ENCODE measurements around the gene LRP1B.

Gene LRP1B

GRCh38 chr2:141440072-141440635 is 690.7 kb downstream of the LRP1B start:
- H3K4me3 ChIP-seq (ENCODE audit: low read depth, low read length) = no peak overlapping the region
- no peak for DNase-seq (ENCODE audit: low read depth)

GRCh38 chr2:141439524-141439923 is 691.3 kb downstream of the LRP1B start:
- H3K4me3 ChIP-seq (ENCODE audit: low read depth, low read length) = no peak overlapping the region
- no peak for DNase-seq (ENCODE audit: low read depth)

- H3K4me3 ChIP-seq (ENCODE audit: low read depth, low read length) = no peak overlapping the region
- DNase-seq (ENCODE audit: low read depth) = no peak
These were observed 692.3 kb downstream of the LRP1B start for GRCh38 chr2:141438536-141438935.

- no peak overlapping the region for H3K4me3 ChIP-seq (ENCODE audit: low read depth, low read length)
- DNase-seq (ENCODE audit: low read depth) = no peak
These were observed 693.3 kb downstream of the LRP1B start for GRCh38 chr2:141437521-141437920.

GRCh38 chr2:141423124-141423523 is 707.7 kb downstream of the LRP1B start:
- no peak for DNase-seq (ENCODE audit: low read depth)
- H3K4me3 ChIP-seq (ENCODE audit: low read depth, low read length) = no peak overlapping the region

GRCh38 chr2:141417246-141417797 is 713.5 kb downstream of the LRP1B start:
- H3K4me3 ChIP-seq (ENCODE audit: low read depth, low read length) = no peak overlapping the region
- no peak for DNase-seq (ENCODE audit: low read depth)

- no peak for DNase-seq (ENCODE audit: low read depth)
- no peak overlapping the region for H3K4me3 ChIP-seq (ENCODE audit: low read depth, low read length)
These were observed 719.4 kb downstream of the LRP1B start for GRCh38 chr2:141411419-141411818.

GRCh38 chr2:141399270-141399669 is 731.5 kb downstream of the LRP1B start:
- no peak for DNase-seq (ENCODE audit: low read depth)
- H3K4me3 ChIP-seq (ENCODE audit: low read depth, low read length) = no peak overlapping the region

GRCh38 chr2:141393214-141393545 is 737.6 kb downstream of the LRP1B start:
- H3K4me3 ChIP-seq (ENCODE audit: low read depth, low read length) = no peak overlapping the region
- DNase-seq (ENCODE audit: low read depth) = no peak

GRCh38 chr2:141392517-141393213 is 738.2 kb downstream of the LRP1B start:
- no peak for DNase-seq (ENCODE audit: low read depth)
- no peak overlapping the region for H3K4me3 ChIP-seq (ENCODE audit: low read depth, low read length)

GRCh38 chr2:141386168-141386567 is 744.6 kb downstream of the LRP1B start:
- no peak for DNase-seq (ENCODE audit: low read depth)
- H3K4me3 ChIP-seq (ENCODE audit: low read depth, low read length) = no peak overlapping the region

GRCh38 chr2:141384676-141385075 is 746.1 kb downstream of the LRP1B start:
- no peak overlapping the region for H3K4me3 ChIP-seq (ENCODE audit: low read depth, low read length)
- no peak for DNase-seq (ENCODE audit: low read depth)

GRCh38 chr2:141381946-141382345 is 748.9 kb downstream of the LRP1B start:
- DNase-seq (ENCODE audit: low read depth) = no peak
- H3K4me3 ChIP-seq (ENCODE audit: low read depth, low read length) = no peak overlapping the region

- no peak overlapping the region for H3K4me3 ChIP-seq (ENCODE audit: low read depth, low read length)
- no peak for DNase-seq (ENCODE audit: low read depth)
These were observed 750.5 kb downstream of the LRP1B start for GRCh38 chr2:141380008-141380979.

- H3K4me3 ChIP-seq (ENCODE audit: low read depth, low read length) = no peak overlapping the region
- DNase-seq (ENCODE audit: low read depth) = no peak
These were observed 766.0 kb downstream of the LRP1B start for GRCh38 chr2:141364821-141365220.

GRCh38 chr2:141362311-141362710 is 768.5 kb downstream of the LRP1B start:
- DNase-seq (ENCODE audit: low read depth) = no peak
- no peak overlapping the region for H3K4me3 ChIP-seq (ENCODE audit: low read depth, low read length)

GRCh38 chr2:141348481-141348880 is 782.3 kb downstream of the LRP1B start:
- H3K4me3 ChIP-seq (ENCODE audit: low read depth, low read length) = no peak overlapping the region
- DNase-seq (ENCODE audit: low read depth) = no peak

GRCh38 chr2:141341444-141341843 is 789.4 kb downstream of the LRP1B start:
- DNase-seq (ENCODE audit: low read depth) = peak; percentile 78
- H3K4me3 ChIP-seq (ENCODE audit: low read depth, low read length) = no peak overlapping the region

- DNase-seq (ENCODE audit: low read depth) = peak; percentile 92
- no peak overlapping the region for H3K4me3 ChIP-seq (ENCODE audit: low read depth, low read length)
These were observed 799.7 kb downstream of the LRP1B start for GRCh38 chr2:141331127-141331526.

- no peak overlapping the region for H3K4me3 ChIP-seq (ENCODE audit: low read depth, low read length)
- peak; percentile 27 for DNase-seq (ENCODE audit: low read depth)
These were observed 800.9 kb downstream of the LRP1B start for GRCh38 chr2:141329964-141330363.
